HEK293 (cell line): Measurements from ENCODE around the gene DAZAP1.
A peak's percentile ranks its signal among the peaks of the same experiment; 100 is the strongest.

Experiments
- CTCF ChIA-PET: fragments of 350-600 bp; formaldehyde crosslinking; extraction: SDS; loops from one replicate; lab custom pipeline; 2021; ENCODE audit warnings: antibody characterized with exemption; lab: Yijun Ruan, JAX
- POLR2A ChIA-PET: fragments of 300-600 bp; formaldehyde crosslinking; extraction: SDS; loops from one replicate; lab custom pipeline; 2020; ENCODE audit warnings: antibody characterized with exemption, inconsistent platforms; lab: Yijun Ruan, JAX
- H3K27ac ChIP-seq: fragments of 200-500 bp; sonication (Bioruptor generic); 2 replicates; pipeline ENCODE4 v1.5.1; 2014; ENCODE audit warnings: low read depth, low read length, control low read depth, inconsistent platforms; ENCODE audit errors: extremely low read depth
- H3K36me3 ChIP-seq, 2 experiments: fragments of 200-500 bp in 1 of 2; sonication (Bioruptor generic) in 1 of 2; 1 replicate in 1 of 2; 2 replicates in 1 of 2; pipeline ENCODE4 v1.5.1; 2014 to 2017; ENCODE audit warnings: inconsistent platforms in 2 of 2, low read length in 2 of 2; ENCODE audit not compliant: control insufficient read depth in 2 of 2, insufficient read depth in 1 of 2
- H3K4me1 ChIP-seq: fragments of 200-500 bp; sonication (Bioruptor generic); 2 replicates; pipeline ENCODE4 v1.5.1; 2014; ENCODE audit warnings: mild to moderate bottlenecking, low read length, inconsistent platforms; ENCODE audit not compliant: control insufficient read depth, insufficient read depth
- H3K4me3 ChIP-seq: 2 replicates; pipeline ENCODE4 v1.5.1; 2011; ENCODE audit warnings: low read depth, mild to moderate bottlenecking, control low read depth, low read length, moderate library complexity
- H3K9me3 ChIP-seq: fragments of 200-500 bp; sonication (Bioruptor generic); 2 replicates; pipeline ENCODE4 v1.5.1; 2014; ENCODE audit warnings: low read depth, low read length, inconsistent platforms; ENCODE audit not compliant: control insufficient read depth, insufficient read depth
- GLIS1 ChIP-seq: fragments of 450-650 bp; formaldehyde crosslinking; IDR thresholded peaks from 2 replicates; pipeline ENCODE4 v1.5.1; 2016; ENCODE audit warnings: missing biosample characterization, missing genetic modification characterization
- HOXA7 ChIP-seq: sonication (generic); formaldehyde crosslinking; IDR thresholded peaks from 2 replicates; pipeline ENCODE4 v1.8.1; 2022; ENCODE audit warnings: missing genetic modification reagents, borderline replicate concordance
- MEIS1 ChIP-seq: sonication (generic); formaldehyde crosslinking; IDR thresholded peaks from 2 replicates; pipeline ENCODE4 v1.8.1; 2022; ENCODE audit warnings: missing genetic modification reagents, mild to moderate bottlenecking, borderline replicate concordance
- SCRT1 ChIP-seq: fragments of 450-650 bp; formaldehyde crosslinking; IDR thresholded peaks from 2 replicates; pipeline ENCODE4 v1.5.1; 2016; ENCODE audit warnings: missing biosample characterization, missing genetic modification characterization, borderline replicate concordance
- SCRT2 ChIP-seq: fragments of 450-650 bp; formaldehyde crosslinking; IDR thresholded peaks from 2 replicates; pipeline ENCODE4 v1.5.1; 2016; ENCODE audit warnings: missing biosample characterization, missing genetic modification characterization
- YY2 ChIP-seq: fragments of 450-650 bp; formaldehyde crosslinking; IDR thresholded peaks from 2 replicates; pipeline ENCODE4 v1.5.1; 2016; ENCODE audit warnings: missing biosample characterization, missing genetic modification characterization
- ZBTB17 ChIP-seq: fragments of 450-650 bp; formaldehyde crosslinking; IDR thresholded peaks from 2 replicates; pipeline ENCODE4 v1.5.1; 2016; ENCODE audit warnings: missing biosample characterization, missing genetic modification characterization
- ZNF133 ChIP-seq: fragments of 450-650 bp; formaldehyde crosslinking; IDR thresholded peaks from 2 replicates; pipeline ENCODE4 v1.5.1; 2016; ENCODE audit warnings: missing biosample characterization, missing genetic modification characterization
- ZNF292 ChIP-seq: fragments of 450-650 bp; formaldehyde crosslinking; IDR thresholded peaks from 2 replicates; pipeline ENCODE4 v1.5.1; 2016; ENCODE audit warnings: low read depth, missing biosample characterization, missing genetic modification characterization, borderline replicate concordance
- ZNF335 ChIP-seq: fragments of 450-650 bp; formaldehyde crosslinking; conservative IDR thresholded peaks from 2 replicates; pipeline ENCODE4 v1.5.1; 2016; ENCODE audit warnings: missing biosample characterization, missing genetic modification characterization
- ZNF426 ChIP-seq: fragments of 450-650 bp; formaldehyde crosslinking; IDR thresholded peaks from 2 replicates; pipeline ENCODE4 v1.5.1; 2017; ENCODE audit warnings: missing biosample characterization, missing genetic modification characterization, mild to moderate bottlenecking, inconsistent platforms, moderate library complexity
- ZNF530 ChIP-seq: fragments of 450-650 bp; formaldehyde crosslinking; IDR thresholded peaks from 2 replicates; pipeline ENCODE4 v1.5.1; 2016; ENCODE audit warnings: low read depth, missing biosample characterization, missing genetic modification characterization
- ZNF560 ChIP-seq: fragments of 450-650 bp; formaldehyde crosslinking; IDR thresholded peaks from 2 replicates; pipeline ENCODE4 v1.5.1; 2017; ENCODE audit warnings: missing biosample characterization, missing genetic modification characterization, borderline replicate concordance
- ZNF837 ChIP-seq: fragments of 450-650 bp; formaldehyde crosslinking; IDR thresholded peaks from 2 replicates; pipeline ENCODE4 v1.5.1; 2016; ENCODE audit warnings: missing biosample characterization, missing genetic modification characterization
- ZSCAN16 ChIP-seq: fragments of 450-650 bp; formaldehyde crosslinking; IDR thresholded peaks from 2 replicates; pipeline ENCODE4 v1.5.1; 2016; ENCODE audit warnings: missing biosample characterization, missing genetic modification characterization
- ZSCAN30 ChIP-seq: fragments of 450-650 bp; IDR thresholded peaks from 2 replicates; pipeline ENCODE4 v1.5.1; 2018; ENCODE audit warnings: missing biosample characterization, mild to moderate bottlenecking, missing genetic modification characterization, moderate library complexity
- TF ChIP-seq, protein P1 (sequence below): fragments of 450-650 bp; formaldehyde crosslinking; IDR thresholded peaks from 2 replicates; pipeline ENCODE4 v1.5.1; 2016; ENCODE audit warnings: missing biosample characterization, missing genetic modification characterization
- TF ChIP-seq, protein P2 (sequence below): fragments of 450-650 bp; formaldehyde crosslinking; IDR thresholded peaks from 2 replicates; pipeline ENCODE4 v1.5.1; 2016; ENCODE audit warnings: missing biosample characterization, missing genetic modification characterization
- TF ChIP-seq, protein P3 (sequence below): fragments of 450-650 bp; formaldehyde crosslinking; IDR thresholded peaks from 2 replicates; pipeline ENCODE4 v1.5.1; 2016; ENCODE audit warnings: missing biosample characterization, missing genetic modification characterization

DAZAP1 gene

DNA sequence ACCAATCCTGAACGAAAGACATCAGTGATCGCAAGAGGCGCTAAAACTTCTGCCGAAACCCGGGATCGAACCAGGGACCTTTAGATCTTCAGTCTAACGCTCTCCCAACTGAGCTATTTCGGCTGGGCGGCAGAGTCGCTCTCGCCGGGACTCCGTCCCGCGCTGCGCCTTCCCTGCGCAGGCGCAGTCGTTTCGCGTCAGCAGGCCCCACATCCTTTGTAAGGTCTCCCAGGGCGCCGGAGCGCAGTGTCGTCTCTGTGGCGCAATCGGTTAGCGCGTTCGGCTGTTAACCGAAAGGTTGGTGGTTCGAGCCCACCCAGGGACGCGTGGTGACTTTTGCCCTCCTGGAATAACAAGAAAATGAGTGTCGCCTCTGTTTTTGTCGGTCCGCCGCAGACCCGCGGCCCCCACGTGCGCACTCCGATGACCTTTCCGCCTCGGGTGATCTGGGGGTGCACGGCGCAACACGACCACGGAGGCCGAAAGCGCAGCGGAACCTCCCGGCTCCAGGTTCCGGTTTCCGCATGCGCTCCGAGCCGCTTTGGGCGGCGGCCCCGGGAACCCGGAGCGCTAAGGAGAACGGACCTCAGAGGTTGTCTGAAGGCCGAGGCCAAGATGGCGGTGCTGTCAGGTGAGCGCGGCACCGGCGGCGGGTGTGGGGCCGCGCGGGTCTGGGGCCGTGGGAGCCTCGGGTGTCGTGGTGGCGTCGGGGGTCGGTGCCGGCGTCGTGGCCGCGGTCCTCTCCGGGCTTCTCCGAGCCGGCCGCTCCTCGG is 23.9 kb upstream of the DAZAP1 start, which contains the start of gene NDUFS7 (continued):
- TF ChIP-seq ZNF530 (tag by site-specific recombination) (no peak), ZSCAN16 (tag by site-specific recombination) (peak; percentile 65), ZNF133 (peak; percentile 15; the same call in 1 of the 2 replicates), SCRT2 (tag by site-specific recombination) (peak; percentile 93), ZNF560 (tag by site-specific recombination) (no peak), ZNF837 (peak; percentile 93; the same call in 1 of the 2 replicates), ZNF426 (tag by site-specific recombination) (no peak; the same call in 1 of the 2 replicates), HOXA7 (CRISPR knock-in tag) (no peak), MEIS1 (CRISPR knock-in tag) (no peak)
- TF ChIP-seq, protein P1, sequence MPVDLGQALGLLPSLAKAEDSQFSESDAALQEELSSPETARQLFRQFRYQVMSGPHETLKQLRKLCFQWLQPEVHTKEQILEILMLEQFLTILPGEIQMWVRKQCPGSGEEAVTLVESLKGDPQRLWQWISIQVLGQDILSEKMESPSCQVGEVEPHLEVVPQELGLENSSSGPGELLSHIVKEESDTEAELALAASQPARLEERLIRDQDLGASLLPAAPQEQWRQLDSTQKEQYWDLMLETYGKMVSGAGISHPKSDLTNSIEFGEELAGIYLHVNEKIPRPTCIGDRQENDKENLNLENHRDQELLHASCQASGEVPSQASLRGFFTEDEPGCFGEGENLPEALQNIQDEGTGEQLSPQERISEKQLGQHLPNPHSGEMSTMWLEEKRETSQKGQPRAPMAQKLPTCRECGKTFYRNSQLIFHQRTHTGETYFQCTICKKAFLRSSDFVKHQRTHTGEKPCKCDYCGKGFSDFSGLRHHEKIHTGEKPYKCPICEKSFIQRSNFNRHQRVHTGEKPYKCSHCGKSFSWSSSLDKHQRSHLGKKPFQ (tag by site-specific recombination), result peak; percentile 77
- TF ChIP-seq, protein P2, sequence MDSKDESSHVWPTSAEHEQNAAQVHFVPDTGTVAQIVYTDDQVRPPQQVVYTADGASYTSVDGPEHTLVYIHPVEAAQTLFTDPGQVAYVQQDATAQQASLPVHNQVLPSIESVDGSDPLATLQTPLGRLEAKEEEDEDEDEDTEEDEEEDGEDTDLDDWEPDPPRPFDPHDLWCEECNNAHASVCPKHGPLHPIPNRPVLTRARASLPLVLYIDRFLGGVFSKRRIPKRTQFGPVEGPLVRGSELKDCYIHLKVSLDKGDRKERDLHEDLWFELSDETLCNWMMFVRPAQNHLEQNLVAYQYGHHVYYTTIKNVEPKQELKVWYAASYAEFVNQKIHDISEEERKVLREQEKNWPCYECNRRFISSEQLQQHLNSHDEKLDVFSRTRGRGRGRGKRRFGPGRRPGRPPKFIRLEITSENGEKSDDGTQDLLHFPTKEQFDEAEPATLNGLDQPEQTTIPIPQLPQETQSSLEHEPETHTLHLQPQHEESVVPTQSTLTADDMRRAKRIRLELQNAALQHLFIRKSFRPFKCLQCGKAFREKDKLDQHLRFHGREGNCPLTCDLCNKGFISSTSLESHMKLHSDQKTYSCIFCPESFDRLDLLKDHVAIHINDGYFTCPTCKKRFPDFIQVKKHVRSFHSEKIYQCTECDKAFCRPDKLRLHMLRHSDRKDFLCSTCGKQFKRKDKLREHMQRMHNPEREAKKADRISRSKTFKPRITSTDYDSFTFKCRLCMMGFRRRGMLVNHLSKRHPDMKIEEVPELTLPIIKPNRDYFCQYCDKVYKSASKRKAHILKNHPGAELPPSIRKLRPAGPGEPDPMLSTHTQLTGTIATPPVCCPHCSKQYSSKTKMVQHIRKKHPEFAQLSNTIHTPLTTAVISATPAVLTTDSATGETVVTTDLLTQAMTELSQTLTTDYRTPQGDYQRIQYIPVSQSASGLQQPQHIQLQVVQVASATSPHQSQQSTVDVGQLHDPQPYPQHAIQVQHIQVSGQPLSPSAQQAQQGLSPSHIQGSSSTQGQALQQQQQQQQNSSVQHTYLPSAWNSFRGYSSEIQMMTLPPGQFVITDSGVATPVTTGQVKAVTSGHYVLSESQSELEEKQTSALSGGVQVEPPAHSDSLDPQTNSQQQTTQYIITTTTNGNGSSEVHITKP, result peak; percentile 73

DNA sequence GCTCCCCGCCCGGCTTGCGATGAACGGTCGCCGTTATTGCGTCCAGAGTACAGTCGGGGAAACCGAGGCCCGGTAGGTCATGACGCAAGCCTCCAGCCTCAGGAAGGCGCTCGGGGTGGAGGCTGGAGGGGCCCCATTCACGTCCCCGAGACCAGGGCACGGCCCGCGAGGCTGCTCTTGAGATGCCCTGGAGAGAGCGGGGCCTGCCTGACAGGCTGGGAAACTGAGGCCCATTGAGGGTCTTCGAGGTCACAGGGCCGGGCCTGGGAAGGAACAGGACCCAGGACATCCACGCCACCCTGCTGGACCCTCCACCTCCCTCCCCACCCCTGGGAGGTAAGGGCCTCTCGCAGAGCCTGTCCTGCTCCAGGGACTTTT is 23.3 kb upstream of the DAZAP1 start:
- peak overlapping the region; percentile 83 for H3K4me3 ChIP-seq
- TF ChIP-seq GLIS1 (tag by site-specific recombination) (peak; percentile 18; the same call in 1 of the 2 replicates), ZNF335 (tag by site-specific recombination) (peak; percentile 70; the same call in 1 of the 2 replicates), YY2 (tag by site-specific recombination) (no peak), ZSCAN30 (tag by site-specific recombination) (no peak)
- POLR2A ChIA-PET, result no interaction called here
- H3K4me1 ChIP-seq, result 0 out of 2 replicates have a peak, but pooled peaks cover 3% of the 10 kb centered on the region
- H3K27ac ChIP-seq, result peak overlapping the region; percentile 62; the same call in 1 of the 2 replicates
- H3K36me3 ChIP-seq, result peaks cover 0 to 22% of the 10 kb centered on the region in 2 experiments; a peak in 1 of 3 replicates
- H3K9me3 ChIP-seq, result no peaks in the 10 kb centered on the region
- CTCF ChIA-PET, result interaction anchor here (0.7 kb wide), 1 partner anchor 969 kb away, joined by 3 read pairs; no protein-coding TSS in a partner anchor

DNA sequence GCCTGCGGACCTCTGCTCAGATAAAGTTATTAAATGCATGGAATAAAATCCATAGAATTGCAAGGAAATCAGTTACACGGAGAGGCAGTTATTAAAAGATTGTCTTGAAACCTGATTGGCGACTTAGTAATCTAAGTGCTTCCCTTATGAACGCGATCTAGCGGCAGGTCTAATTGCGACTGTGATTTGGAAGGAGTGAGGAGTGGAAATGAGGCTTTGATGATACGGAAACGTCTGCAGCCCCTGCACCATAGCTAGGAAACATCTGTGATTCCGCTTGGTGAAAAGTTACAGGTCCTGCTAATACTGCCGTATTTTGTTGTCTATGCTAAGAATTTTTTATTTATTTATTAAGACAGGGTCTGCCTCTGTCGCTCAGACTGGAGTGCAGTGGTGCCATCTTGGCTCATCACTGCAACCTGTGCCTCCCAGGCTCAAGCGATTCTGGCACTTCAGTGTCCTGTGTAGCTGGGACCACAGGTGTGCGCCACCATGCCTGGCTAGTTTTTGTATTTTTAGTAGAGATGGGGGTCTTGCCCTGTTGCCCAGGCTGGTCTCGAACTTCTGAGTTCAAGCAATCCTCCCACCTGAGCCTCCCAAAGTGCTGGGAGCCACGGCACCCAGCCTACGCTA is 22.8 kb upstream of the DAZAP1 start:
- POLR2A ChIA-PET, result no interaction called here
- Histone ChIP-seq H3K27ac (no peak overlapping the region; the same call in 1 of the 2 replicates), H3K36me3 (peaks cover 0 to 28% of the 10 kb centered on the region in 2 experiments; a peak in 1 of 3 replicates), H3K4me3 (peak overlapping the region; percentile 83), H3K4me1 (0 out of 2 replicates have a peak, but pooled peaks cover 3% of the 10 kb centered on the region), H3K9me3 (no peaks in the 10 kb centered on the region)
- TF ChIP-seq SCRT2 (tag by site-specific recombination), result peak; percentile 51
- peak; percentile 45 for TF ChIP-seq ZNF335 (tag by site-specific recombination)
- TF ChIP-seq ZBTB17, result peak; percentile 69
- TF ChIP-seq ZNF292, result no peak
- TF ChIP-seq SCRT1 (tag by site-specific recombination), result peak; percentile 54; the same call in 1 of the 2 replicates
- TF ChIP-seq, protein P3, sequence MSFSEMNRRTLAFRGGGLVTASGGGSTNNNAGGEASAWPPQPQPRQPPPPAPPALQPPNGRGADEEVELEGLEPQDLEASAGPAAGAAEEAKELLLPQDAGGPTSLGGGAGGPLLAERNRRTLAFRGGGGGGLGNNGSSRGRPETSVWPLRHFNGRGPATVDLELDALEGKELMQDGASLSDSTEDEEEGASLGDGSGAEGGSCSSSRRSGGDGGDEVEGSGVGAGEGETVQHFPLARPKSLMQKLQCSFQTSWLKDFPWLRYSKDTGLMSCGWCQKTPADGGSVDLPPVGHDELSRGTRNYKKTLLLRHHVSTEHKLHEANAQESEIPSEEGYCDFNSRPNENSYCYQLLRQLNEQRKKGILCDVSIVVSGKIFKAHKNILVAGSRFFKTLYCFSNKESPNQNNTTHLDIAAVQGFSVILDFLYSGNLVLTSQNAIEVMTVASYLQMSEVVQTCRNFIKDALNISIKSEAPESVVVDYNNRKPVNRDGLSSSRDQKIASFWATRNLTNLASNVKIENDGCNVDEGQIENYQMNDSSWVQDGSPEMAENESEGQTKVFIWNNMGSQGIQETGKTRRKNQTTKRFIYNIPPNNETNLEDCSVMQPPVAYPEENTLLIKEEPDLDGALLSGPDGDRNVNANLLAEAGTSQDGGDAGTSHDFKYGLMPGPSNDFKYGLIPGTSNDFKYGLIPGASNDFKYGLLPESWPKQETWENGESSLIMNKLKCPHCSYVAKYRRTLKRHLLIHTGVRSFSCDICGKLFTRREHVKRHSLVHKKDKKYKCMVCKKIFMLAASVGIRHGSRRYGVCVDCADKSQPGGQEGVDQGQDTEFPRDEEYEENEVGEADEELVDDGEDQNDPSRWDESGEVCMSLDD, result no peak
- CTCF ChIA-PET, result interaction anchor here (0.7 kb wide), 1 partner anchor 968 kb away, joined by 3 read pairs; no protein-coding TSS in a partner anchor
